Ectodermal cell (in vitro differentiated cells): Measurements from ENCODE around the gene PELI2.

Source experiments
- H3K27ac ChIP-seq: 2 replicates; pipeline ENCODE4 v1.7.0; 2013; ENCODE audit warnings: mild to moderate bottlenecking, low read depth, low read length; ENCODE audit not compliant: insufficient read depth, poor library complexity, severe bottlenecking
- H3K27me3 ChIP-seq: 2 replicates; pipeline ENCODE4 v1.7.0; 2013; ENCODE audit warnings: mild to moderate bottlenecking, low read length; ENCODE audit not compliant: insufficient read depth, control insufficient read depth, poor library complexity, severe bottlenecking
- H3K36me3 ChIP-seq: one replicate; pipeline ENCODE4 v1.7.0; 2013; ENCODE audit warnings: low read length; ENCODE audit not compliant: control insufficient read depth, insufficient read depth
- H3K4me1 ChIP-seq: one replicate; pipeline ENCODE4 v1.7.0; 2013; ENCODE audit warnings: low read length; ENCODE audit not compliant: control insufficient read depth, insufficient read depth
- H3K4me3 ChIP-seq: 2 replicates; pipeline ENCODE4 v1.7.0; 2013; ENCODE audit warnings: low read depth, low read length, control low read depth; ENCODE audit not compliant: insufficient read depth
- H3K9me3 ChIP-seq: 2 replicates; pipeline ENCODE4 v1.7.0; 2013; ENCODE audit warnings: mild to moderate bottlenecking, low read length, moderate library complexity; ENCODE audit not compliant: control insufficient read depth
- WGBS, 2 experiments: methylation state at CpG; one replicate each; pipeline ENCODE4 v1.1.7; 2013; ENCODE audit warnings: missing lambda C conversion rate in 2 of 2; 5-methylcytosine and 5-hydroxymethylcytosine counted together

PELI2 gene

GRCh38 chr14:56282179-56282578 lies 164.0 kb downstream of the PELI2 start:
- no peaks in the 10 kb centered on the region for H3K36me3 ChIP-seq
- no peaks in the 10 kb centered on the region for H3K9me3 ChIP-seq
- WGBS, 2 experiments = 100% methylated on average over 2 of the region's 2 CpGs; no CpG with 5 or more reads in 1 of the 2 experiments
- no peaks in the 10 kb centered on the region for H3K4me1 ChIP-seq
- H3K27ac ChIP-seq = no peak overlapping the region
- H3K4me3 ChIP-seq = no peak overlapping the region
- no peaks in the 10 kb centered on the region for H3K27me3 ChIP-seq

- H3K27ac ChIP-seq = no peak overlapping the region
- WGBS, 2 experiments = 94 to 97% methylated on average over 1 of the region's 1 CpG
- no peaks in the 10 kb centered on the region for H3K4me1 ChIP-seq
- no peaks in the 10 kb centered on the region for H3K9me3 ChIP-seq
- no peaks in the 10 kb centered on the region for H3K27me3 ChIP-seq
- no peaks in the 10 kb centered on the region for H3K36me3 ChIP-seq
- no peak overlapping the region for H3K4me3 ChIP-seq
Observed at GRCh38 chr14:56284641-56285040, 166.4 kb downstream of the PELI2 start.

GRCh38 chr14:56289155-56289554 lies 170.9 kb downstream of the PELI2 start:
- 94 to 98% methylated on average over 2 of the region's 2 CpGs for WGBS, 2 experiments
- no peaks in the 10 kb centered on the region for H3K36me3 ChIP-seq
- no peak overlapping the region for H3K4me3 ChIP-seq
- no peaks in the 10 kb centered on the region for H3K9me3 ChIP-seq
- H3K27me3 ChIP-seq = no peaks in the 10 kb centered on the region
- no peaks in the 10 kb centered on the region for H3K4me1 ChIP-seq
- H3K27ac ChIP-seq = no peak overlapping the region

- H3K27ac ChIP-seq = no peak overlapping the region
- no peaks in the 10 kb centered on the region for H3K4me1 ChIP-seq
- no peak overlapping the region for H3K4me3 ChIP-seq
- H3K27me3 ChIP-seq = no peaks in the 10 kb centered on the region
- no peaks in the 10 kb centered on the region for H3K36me3 ChIP-seq
- 97% methylated on average over 14 of the region's 14 CpGs for WGBS, 2 experiments
- H3K9me3 ChIP-seq = no peaks in the 10 kb centered on the region
Observed at GRCh38 chr14:56290195-56290594, 172.0 kb downstream of the PELI2 start.

GRCh38 chr14:56292970-56293369 lies 174.8 kb downstream of the PELI2 start:
- Histone ChIP-seq H3K4me1 (no peaks in the 10 kb centered on the region), H3K27me3 (no peaks in the 10 kb centered on the region), H3K9me3 (no peaks in the 10 kb centered on the region), H3K27ac (no peak overlapping the region), H3K4me3 (no peak overlapping the region), H3K36me3 (no peaks in the 10 kb centered on the region)
- WGBS, 2 experiments = 96% methylated on average over 3 of the region's 3 CpGs

GRCh38 chr14:56293506-56293905 lies 175.3 kb downstream of the PELI2 start:
- H3K9me3 ChIP-seq = no peaks in the 10 kb centered on the region
- H3K27me3 ChIP-seq = no peaks in the 10 kb centered on the region
- H3K4me3 ChIP-seq = no peak overlapping the region
- no peak overlapping the region for H3K27ac ChIP-seq
- H3K4me1 ChIP-seq = no peaks in the 10 kb centered on the region
- no peaks in the 10 kb centered on the region for H3K36me3 ChIP-seq
- WGBS, 2 experiments = 88 to 90% methylated on average over 1 to 2 of the region's 2 CpGs

- Histone ChIP-seq H3K36me3 (no peaks in the 10 kb centered on the region), H3K4me3 (no peak overlapping the region), H3K27ac (no peak overlapping the region), H3K27me3 (no peaks in the 10 kb centered on the region), H3K9me3 (no peaks in the 10 kb centered on the region), H3K4me1 (no peaks in the 10 kb centered on the region)
- 94 to 95% methylated on average over 5 of the region's 5 CpGs for WGBS, 2 experiments
Observed at GRCh38 chr14:56294128-56294527, 175.9 kb downstream of the PELI2 start.

- Histone ChIP-seq H3K4me1 (no peaks in the 10 kb centered on the region), H3K36me3 (no peaks in the 10 kb centered on the region), H3K9me3 (no peaks in the 10 kb centered on the region), H3K27ac (no peak overlapping the region), H3K4me3 (no peak overlapping the region), H3K27me3 (no peaks in the 10 kb centered on the region)
- WGBS, 2 experiments = 91 to 97% methylated on average over 3 of the region's 3 CpGs
Observed at GRCh38 chr14:56295743-56296142, 177.5 kb downstream of the PELI2 start.

- Histone ChIP-seq H3K4me1 (no peaks in the 10 kb centered on the region), H3K27ac (no peak overlapping the region), H3K4me3 (no peak overlapping the region), H3K27me3 (no peaks in the 10 kb centered on the region), H3K9me3 (no peaks in the 10 kb centered on the region), H3K36me3 (no peaks in the 10 kb centered on the region)
- WGBS, 2 experiments = 90 to 98% methylated on average over 5 of the region's 5 CpGs
Observed at GRCh38 chr14:56297449-56297848, 179.2 kb downstream of the PELI2 start.

- H3K9me3 ChIP-seq = no peaks in the 10 kb centered on the region
- 94 to 95% methylated on average over 9 of the region's 9 CpGs for WGBS, 2 experiments
- no peak overlapping the region for H3K27ac ChIP-seq
- no peaks in the 10 kb centered on the region for H3K27me3 ChIP-seq
- H3K4me1 ChIP-seq = no peaks in the 10 kb centered on the region
- no peaks in the 10 kb centered on the region for H3K36me3 ChIP-seq
- H3K4me3 ChIP-seq = no peak overlapping the region
Observed at GRCh38 chr14:56299306-56299984, 181.2 kb downstream of the PELI2 start.

GRCh38 chr14:56300495-56300894 lies 182.3 kb downstream of the PELI2 start:
- Histone ChIP-seq H3K27ac (no peak overlapping the region), H3K36me3 (no peaks in the 10 kb centered on the region), H3K4me3 (no peak overlapping the region), H3K4me1 (no peaks in the 10 kb centered on the region), H3K9me3 (no peaks in the 10 kb centered on the region), H3K27me3 (no peaks in the 10 kb centered on the region)
- WGBS, 2 experiments = 94 to 96% methylated on average over 4 of the region's 4 CpGs
